ENCODE data around the gene NFKBIA. TPM values are rescaled to one million over a fixed set of nuclear protein-coding genes. Genes with fewer than 3 reads are reported as not detected.

The NFKBIA gene
- total RNA-seq, 1 experiment from 2014 or later: 29.3 TPM

- no peak for DNase-seq (ENCODE audit: low spot score)
- peaks cover 9% of the 10 kb centered on the region for H3K9me3 Mint-ChIP-seq
- TF ChIP-seq ZMAT4 (CRISPR knock-in tag; IDR thresholded peaks at IDR 0.05) (no peak), ZNF138 (CRISPR knock-in tag; conservative IDR thresholded peaks at IDR 0.05) (no peak), ZNF423 (CRISPR knock-in tag; IDR thresholded peaks at IDR 0.05) (no peak), NFATC4 (CRISPR knock-in tag; IDR thresholded peaks at IDR 0.05) (no peak), GRHL2 (CRISPR knock-in tag; IDR thresholded peaks at IDR 0.05; ENCODE audit: insufficient replicate concordance, severe bottlenecking) (no peak), NFE2L1 (CRISPR knock-in tag; IDR thresholded peaks at IDR 0.05) (no peak), NR2C2 (CRISPR knock-in tag; IDR thresholded peaks at IDR 0.05) (no peak), ATF3 (CRISPR knock-in tag; conservative IDR thresholded peaks at IDR 0.05) (no peak), GTF2I (CRISPR knock-in tag; conservative IDR thresholded peaks at IDR 0.05) (no peak), CTCF (IDR thresholded peaks at IDR 0.05) (no peak), ZNF263 (CRISPR knock-in tag; IDR thresholded peaks at IDR 0.05; ENCODE audit: low read depth) (no peak), USF2 (CRISPR knock-in tag; IDR thresholded peaks at IDR 0.05) (no peak), SOX15 (CRISPR knock-in tag; IDR thresholded peaks at IDR 0.05) (no peak), E2F1 (CRISPR knock-in tag; IDR thresholded peaks at IDR 0.05) (no peak)
- peaks cover 21% of the 10 kb centered on the region for H3K4me1 Mint-ChIP-seq
- no peak overlapping the region for H3K4me3 Mint-ChIP-seq
- ChIA-PET CTCF (interaction anchor here (0.6 to 1.2 kb wide), 4 partner anchors 14 to 268 kb away, joined by 3 to 6 read pairs (median 4); no protein-coding TSS in a partner anchor), POLR2A (interaction anchor here (0.7 kb wide), 1 partner anchor 722 kb away, joined by 3 read pairs; no protein-coding TSS in a partner anchor)
- no peaks in the 10 kb centered on the region for H3K27me3 Mint-ChIP-seq (ENCODE audit: low read depth)
- H3K27ac Mint-ChIP-seq: no peak overlapping the region
- no peaks in the 10 kb centered on the region for H3K36me3 Mint-ChIP-seq
- ATAC-seq: peak; percentile 61
Measured at GRCh38 chr14:35419429-35419841, 14.9 kb upstream of the NFKBIA start.

GRCh38 chr14:35418093-35418492 lies 13.5 kb upstream of the NFKBIA start:
- TF ChIP-seq ZNF671 (CRISPR knock-in tag; IDR thresholded peaks at IDR 0.05) (no peak), ZMAT4 (CRISPR knock-in tag; IDR thresholded peaks at IDR 0.05) (no peak), ZNF423 (CRISPR knock-in tag; IDR thresholded peaks at IDR 0.05) (no peak), ATF6 (CRISPR knock-in tag; IDR thresholded peaks at IDR 0.05) (no peak), NR3C1 (CRISPR knock-in tag; conservative IDR thresholded peaks at IDR 0.05; ENCODE audit: low read depth) (no peak), ZBTB43 (CRISPR knock-in tag; IDR thresholded peaks at IDR 0.05) (no peak), TEAD1 (CRISPR knock-in tag; IDR thresholded peaks at IDR 0.05) (no peak), PREB (CRISPR knock-in tag; IDR thresholded peaks at IDR 0.05; ENCODE audit: borderline replicate concordance) (no peak), TEAD4 (CRISPR knock-in tag; IDR thresholded peaks at IDR 0.05) (no peak), EMX1 (CRISPR knock-in tag; IDR thresholded peaks at IDR 0.05) (no peak), ZNF219 (CRISPR knock-in tag; IDR thresholded peaks at IDR 0.05; ENCODE audit: borderline replicate concordance) (no peak)
- H3K36me3 Mint-ChIP-seq: no peaks in the 10 kb centered on the region
- peaks cover 32% of the 10 kb centered on the region for H3K4me1 Mint-ChIP-seq
- ChIA-PET CTCF (interaction anchor here (0.6 kb wide), 1 partner anchor 158 kb away, joined by 3 read pairs; no protein-coding TSS in a partner anchor), POLR2A (no interaction called here)
- no peaks in the 10 kb centered on the region for H3K27me3 Mint-ChIP-seq (ENCODE audit: low read depth)
- no peaks in the 10 kb centered on the region for H3K9me3 Mint-ChIP-seq
- H3K4me3 Mint-ChIP-seq: no peak overlapping the region
- no peak overlapping the region for H3K27ac Mint-ChIP-seq
- ATAC-seq (no peak), DNase-seq (ENCODE audit: low spot score) (no peak)
